PC-9 (cell line): ENCODE results near the gene FUT8.

Experiments used
- EZH2 ChIP-seq: fragments of 200-600 bp; sonication (generic); IDR thresholded peaks from 2 replicates; pipeline ENCODE4 v1.8.0; 2017; ENCODE audit warnings: antibody characterized with exemption, low read depth
- TF ChIP-seq, protein P1 (sequence below): fragments of 200-600 bp; sonication (generic); conservative IDR thresholded peaks from 2 replicates; pipeline ENCODE4 v1.6.1; 2017; ENCODE audit warnings: mixed run types, antibody characterized with exemption, mild to moderate bottlenecking, moderate library complexity

DNA sequence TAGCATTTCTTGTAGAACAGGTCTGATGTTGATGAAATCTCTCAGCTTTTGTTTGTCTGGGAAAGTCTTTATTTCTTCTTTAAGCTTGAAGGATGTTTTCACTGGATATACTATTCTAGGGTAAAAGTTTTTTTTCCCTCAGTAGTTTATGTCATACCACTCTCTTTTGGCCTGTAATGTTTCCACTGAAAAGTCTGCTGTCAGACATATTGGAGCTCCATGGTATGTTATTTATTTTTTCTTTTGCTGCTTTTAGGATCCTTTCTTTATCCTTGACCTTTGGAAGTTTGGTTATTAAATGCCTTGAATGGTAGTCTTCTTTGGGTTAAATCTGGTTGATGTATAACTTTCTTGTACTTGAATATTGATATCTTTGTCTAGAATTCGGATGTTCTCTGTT, 306.1 kb downstream of the FUT8 start:
- TF ChIP-seq, protein P1, sequence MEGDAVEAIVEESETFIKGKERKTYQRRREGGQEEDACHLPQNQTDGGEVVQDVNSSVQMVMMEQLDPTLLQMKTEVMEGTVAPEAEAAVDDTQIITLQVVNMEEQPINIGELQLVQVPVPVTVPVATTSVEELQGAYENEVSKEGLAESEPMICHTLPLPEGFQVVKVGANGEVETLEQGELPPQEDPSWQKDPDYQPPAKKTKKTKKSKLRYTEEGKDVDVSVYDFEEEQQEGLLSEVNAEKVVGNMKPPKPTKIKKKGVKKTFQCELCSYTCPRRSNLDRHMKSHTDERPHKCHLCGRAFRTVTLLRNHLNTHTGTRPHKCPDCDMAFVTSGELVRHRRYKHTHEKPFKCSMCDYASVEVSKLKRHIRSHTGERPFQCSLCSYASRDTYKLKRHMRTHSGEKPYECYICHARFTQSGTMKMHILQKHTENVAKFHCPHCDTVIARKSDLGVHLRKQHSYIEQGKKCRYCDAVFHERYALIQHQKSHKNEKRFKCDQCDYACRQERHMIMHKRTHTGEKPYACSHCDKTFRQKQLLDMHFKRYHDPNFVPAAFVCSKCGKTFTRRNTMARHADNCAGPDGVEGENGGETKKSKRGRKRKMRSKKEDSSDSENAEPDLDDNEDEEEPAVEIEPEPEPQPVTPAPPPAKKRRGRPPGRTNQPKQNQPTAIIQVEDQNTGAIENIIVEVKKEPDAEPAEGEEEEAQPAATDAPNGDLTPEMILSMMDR, result no peak
- TF ChIP-seq EZH2, result no peak
